ENCODE results near the gene EMC1.
"Not testable (repeated sequence)": the region's sequence is repeated elsewhere in the genome, so short reads cannot be mapped to it uniquely, and the experiment has no call there.

Gene EMC1

GRCh38 chr1:19239876-19240275 is 11.4 kb downstream of the EMC1 start:
- Mint-ChIP-seq H3K4me3 (no peak overlapping the region), H3K27me3 (no peaks in the 10 kb centered on the region), H3K9me3 (no peaks in the 10 kb centered on the region), H3K27ac (no peak overlapping the region), H3K4me1 (no peaks in the 10 kb centered on the region)
- no peak for DNase-seq
- no peak for ATAC-seq

GRCh38 chr1:19234224-19234623 is 17.1 kb downstream of the EMC1 start:
- H3K27ac Mint-ChIP-seq, result peak overlapping the region; percentile 19 to 40
- H3K9me3 Mint-ChIP-seq, result no peaks in the 10 kb centered on the region
- H3K4me1 Mint-ChIP-seq, result no peaks in the 10 kb centered on the region
- ATAC-seq (no peak), DNase-seq (no peak)
- H3K27me3 Mint-ChIP-seq, result no peaks in the 10 kb centered on the region
- H3K4me3 Mint-ChIP-seq, result no peak overlapping the region

GRCh38 chr1:19232524-19232846 is 18.8 kb downstream of the EMC1 start:
- ATAC-seq, result no peak
- Mint-ChIP-seq H3K27me3 (no peaks in the 10 kb centered on the region), H3K9me3 (no peaks in the 10 kb centered on the region), H3K4me3 (no peak overlapping the region), H3K4me1 (no peaks in the 10 kb centered on the region), H3K27ac (no peak overlapping the region)
- no peak for DNase-seq

- not testable (repeated sequence) for H3K4me3 Mint-ChIP-seq, DNase-seq, H3K4me1 Mint-ChIP-seq, H3K9me3 Mint-ChIP-seq, H3K27me3 Mint-ChIP-seq, H3K27ac Mint-ChIP-seq, ATAC-seq
Observed at GRCh38 chr1:19231736-19232523, 19.4 kb downstream of the EMC1 start.

GRCh38 chr1:19229828-19230325 is 21.4 kb downstream of the EMC1 start:
- peak overlapping the region in 1 of 2 donors; percentile 48 for H3K27ac Mint-ChIP-seq

GRCh38 chr1:19229229-19229628 is 22.1 kb downstream of the EMC1 start:
- DNase-seq (no peak), ATAC-seq (no peak)
- H3K27ac Mint-ChIP-seq, result no peak overlapping the region
- H3K4me3 Mint-ChIP-seq, result no peak overlapping the region
- H3K9me3 Mint-ChIP-seq, result no peaks in the 10 kb centered on the region
- no peaks in the 10 kb centered on the region for H3K4me1 Mint-ChIP-seq
- H3K27me3 Mint-ChIP-seq, result no peaks in the 10 kb centered on the region

More at GRCh38 chr1:19229828-19230325, 21.4 kb downstream of the EMC1 start:
- Mint-ChIP-seq H3K27me3 (no peaks in the 10 kb centered on the region), H3K4me1 (no peaks in the 10 kb centered on the region), H3K4me3 (no peak overlapping the region), H3K9me3 (no peaks in the 10 kb centered on the region)
- ATAC-seq (no peak), DNase-seq (no peak)

- no peak overlapping the region for H3K4me3 Mint-ChIP-seq
- DNase-seq, result no peak
- H3K9me3 Mint-ChIP-seq, result no peaks in the 10 kb centered on the region
- ATAC-seq, result no peak
- no peaks in the 10 kb centered on the region for H3K27me3 Mint-ChIP-seq
- no peak overlapping the region for H3K27ac Mint-ChIP-seq
- peaks cover 12% of the 10 kb centered on the region for H3K4me1 Mint-ChIP-seq
Observed at GRCh38 chr1:19222979-19223824, 28.1 kb downstream of the EMC1 start.

- ATAC-seq, result no peak
- H3K4me3 Mint-ChIP-seq, result no peak overlapping the region
- no peak for DNase-seq
- H3K27me3 Mint-ChIP-seq, result no peaks in the 10 kb centered on the region
- H3K4me1 Mint-ChIP-seq, result peaks cover 12% of the 10 kb centered on the region
- no peak overlapping the region for H3K27ac Mint-ChIP-seq
- no peaks in the 10 kb centered on the region for H3K9me3 Mint-ChIP-seq
Observed at GRCh38 chr1:19222573-19222972, 28.8 kb downstream of the EMC1 start.

- no peaks in the 10 kb centered on the region for H3K9me3 Mint-ChIP-seq
Observed at GRCh38 chr1:19220991-19221390, 30.3 kb downstream of the EMC1 start.

GRCh38 chr1:19220080-19220846 is 31.1 kb downstream of the EMC1 start:
- no peak for ATAC-seq
- Mint-ChIP-seq H3K27me3 (no peaks in the 10 kb centered on the region), H3K9me3 (no peaks in the 10 kb centered on the region), H3K27ac (peak overlapping the region; percentile 72 to 86), H3K4me3 (no peak overlapping the region), H3K4me1 (peaks cover 16% of the 10 kb centered on the region)
- DNase-seq, result no peak

More at GRCh38 chr1:19220991-19221390, 30.3 kb downstream of the EMC1 start:
- DNase-seq (no peak), ATAC-seq (no peak)
- Mint-ChIP-seq H3K27ac (no peak overlapping the region), H3K27me3 (no peaks in the 10 kb centered on the region), H3K4me1 (peaks cover 12% of the 10 kb centered on the region), H3K4me3 (no peak overlapping the region)

GRCh38 chr1:19219451-19219850 is 31.9 kb downstream of the EMC1 start:
- no peaks in the 10 kb centered on the region for H3K9me3 Mint-ChIP-seq
- H3K4me1 Mint-ChIP-seq, result peaks cover 20% of the 10 kb centered on the region
- no peaks in the 10 kb centered on the region for H3K27me3 Mint-ChIP-seq
- H3K27ac Mint-ChIP-seq, result no peak overlapping the region
- DNase-seq, result no peak
- H3K4me3 Mint-ChIP-seq, result no peak overlapping the region
- no peak for ATAC-seq

GRCh38 chr1:19216585-19216984 is 34.7 kb downstream of the EMC1 start:
- H3K27me3 Mint-ChIP-seq, DNase-seq, ATAC-seq, H3K4me3 Mint-ChIP-seq, H3K9me3 Mint-ChIP-seq: not testable (repeated sequence)
- Mint-ChIP-seq H3K4me1 (peaks cover 48% of the 10 kb centered on the region), H3K27ac (peak overlapping the region; percentile 13 to 73)

- no peak for ATAC-seq
- H3K4me3 Mint-ChIP-seq, result no peak overlapping the region
- H3K4me1 Mint-ChIP-seq, result peaks cover 41% of the 10 kb centered on the region
- H3K27ac Mint-ChIP-seq, result peak overlapping the region in 1 of 2 donors; percentile 64
- DNase-seq, result no peak
- H3K27me3 Mint-ChIP-seq, result no peaks in the 10 kb centered on the region
- H3K9me3 Mint-ChIP-seq, result no peaks in the 10 kb centered on the region
Observed at GRCh38 chr1:19213580-19213979, 37.7 kb downstream of the EMC1 start.

- Mint-ChIP-seq H3K4me1 (peaks cover 55% of the 10 kb centered on the region), H3K4me3 (peak overlapping the region; percentile 84 to 96), H3K27me3 (no peaks in the 10 kb centered on the region), H3K9me3 (no peaks in the 10 kb centered on the region), H3K27ac (peak overlapping the region in 1 of 2 donors; percentile 48)
- ATAC-seq, result no peak
- no peak for DNase-seq
Observed at GRCh38 chr1:19212167-19212566, 39.2 kb downstream of the EMC1 start.

- peak overlapping the region; percentile 84 to 96 for H3K4me3 Mint-ChIP-seq
- H3K27me3 Mint-ChIP-seq, result no peaks in the 10 kb centered on the region
- peaks cover 67% of the 10 kb centered on the region for H3K4me1 Mint-ChIP-seq
Observed at GRCh38 chr1:19210772-19211549, 40.4 kb downstream of the EMC1 start.

More at GRCh38 chr1:19210772-19211549, 40.4 kb downstream of the EMC1 start:
- Mint-ChIP-seq H3K27ac (peak overlapping the region; percentile 92 to 98), H3K9me3 (no peaks in the 10 kb centered on the region)
- no peak for ATAC-seq
- DNase-seq, result no peak
